Fibroblast of the conjunctiva (primary cell): ENCODE results near the gene SNPH.

ENCODE experiments used
- DNase-seq: peaks from one replicate; pipeline ENCODE4 v3.0.0-alpha.2; 2010; ENCODE audit warnings: low read depth

The SNPH gene

DNA sequence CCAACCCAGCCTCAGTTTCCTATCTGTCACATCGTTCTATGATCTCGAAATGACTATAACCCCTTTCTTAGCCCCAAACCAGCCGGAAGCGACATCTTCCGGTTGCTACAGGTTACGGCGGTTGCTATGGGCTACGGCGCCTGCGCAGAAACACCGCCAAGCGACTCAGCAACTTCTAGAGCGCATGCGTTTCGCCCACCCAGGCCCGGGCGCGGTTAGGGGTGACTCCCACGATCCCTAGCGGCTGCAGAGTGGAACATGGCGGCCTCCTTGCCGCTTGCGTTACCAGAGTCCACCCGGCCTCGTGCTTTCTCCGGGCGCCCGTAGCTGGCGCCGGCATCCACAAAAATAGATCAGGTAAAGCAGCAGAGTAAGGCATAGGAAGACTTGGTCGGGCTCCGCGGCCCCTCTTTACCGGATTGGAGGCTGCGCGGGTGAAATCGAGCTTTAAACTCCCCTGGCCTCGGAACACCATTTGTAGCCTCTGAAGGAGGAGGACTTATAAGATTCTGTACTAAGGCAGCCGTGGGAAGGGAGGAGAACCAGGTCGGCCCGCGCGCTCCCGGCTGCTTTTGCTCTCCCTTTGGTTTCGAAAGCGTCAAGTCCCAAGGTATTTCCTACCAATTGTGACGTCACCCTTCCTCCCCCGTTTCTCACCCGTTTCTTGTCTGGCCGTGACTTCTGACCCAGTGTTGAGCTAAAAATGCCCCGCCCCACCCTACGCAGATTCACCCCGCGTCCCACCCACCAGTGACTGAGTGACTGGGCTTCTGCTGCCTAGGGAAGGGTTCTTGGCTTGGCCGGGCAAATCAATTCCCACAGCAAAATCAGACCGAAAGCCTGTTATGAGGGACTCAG lies 59.3 kb downstream of the SNPH start:
- DNase-seq: peak; percentile 97

DNA sequence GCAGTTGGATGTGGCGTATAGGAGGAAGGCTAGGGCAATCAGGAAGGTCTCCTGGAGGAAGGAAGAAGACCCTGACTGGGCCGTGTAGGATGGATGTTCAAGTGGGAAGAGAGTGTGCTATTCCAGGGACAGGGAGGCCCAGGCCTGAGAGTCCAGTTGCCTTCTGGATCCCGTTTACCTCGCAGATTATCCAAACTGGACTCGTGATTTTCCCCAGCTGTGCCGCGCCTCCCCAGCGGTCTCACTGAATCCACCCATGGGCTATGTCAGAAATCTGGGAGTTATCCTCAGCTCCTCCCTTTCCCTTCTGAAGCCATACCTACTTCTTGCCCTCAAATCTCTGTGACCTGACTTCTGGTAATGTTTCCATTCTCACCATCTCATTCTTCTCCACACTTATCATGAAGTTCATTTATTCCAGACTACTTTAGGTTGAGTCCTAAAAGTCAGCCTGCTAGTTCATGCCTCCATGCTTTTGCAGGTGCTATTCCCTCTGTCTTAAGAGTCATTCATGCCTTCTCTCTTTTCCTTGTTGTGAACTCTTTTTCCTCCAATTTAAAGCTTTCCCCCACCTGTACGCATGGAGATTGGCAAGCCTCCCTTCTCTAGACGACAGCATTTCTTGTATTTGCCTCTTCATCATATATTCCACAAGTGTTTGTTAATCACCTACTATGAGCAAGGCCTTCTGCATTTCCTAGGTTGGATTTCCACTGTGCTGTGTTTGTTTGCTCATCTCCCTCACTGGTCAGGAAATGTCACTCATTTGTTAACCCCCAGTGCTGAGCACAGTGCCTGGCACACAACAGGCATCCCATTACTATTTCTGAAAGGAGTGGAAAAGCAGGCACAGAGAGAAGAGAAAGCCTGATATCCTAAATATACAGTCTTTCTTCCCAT lies 60.2 kb downstream of the SNPH start:
- no peak for DNase-seq

DNA sequence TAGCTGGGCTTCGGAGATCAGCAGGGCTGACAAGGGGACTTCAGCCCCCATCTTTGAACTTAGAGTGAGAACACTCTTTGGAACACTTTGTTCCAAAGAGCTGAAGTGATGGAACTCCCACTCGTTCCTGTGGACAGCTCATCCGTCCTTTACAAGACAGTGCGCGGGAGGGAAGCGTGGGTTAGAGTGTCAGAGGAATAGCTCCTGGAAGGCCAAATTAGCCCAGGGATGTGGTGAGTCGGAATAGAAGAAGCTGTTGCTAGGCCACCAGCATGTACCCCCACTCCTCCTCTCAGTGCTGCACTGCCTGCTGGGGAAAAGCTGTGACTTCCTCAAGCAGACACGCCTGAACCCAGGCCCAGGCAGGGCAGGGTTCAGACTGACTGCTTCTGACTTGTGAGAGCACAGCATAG lies 61.2 kb downstream of the SNPH start:
- DNase-seq: no peak

DNA sequence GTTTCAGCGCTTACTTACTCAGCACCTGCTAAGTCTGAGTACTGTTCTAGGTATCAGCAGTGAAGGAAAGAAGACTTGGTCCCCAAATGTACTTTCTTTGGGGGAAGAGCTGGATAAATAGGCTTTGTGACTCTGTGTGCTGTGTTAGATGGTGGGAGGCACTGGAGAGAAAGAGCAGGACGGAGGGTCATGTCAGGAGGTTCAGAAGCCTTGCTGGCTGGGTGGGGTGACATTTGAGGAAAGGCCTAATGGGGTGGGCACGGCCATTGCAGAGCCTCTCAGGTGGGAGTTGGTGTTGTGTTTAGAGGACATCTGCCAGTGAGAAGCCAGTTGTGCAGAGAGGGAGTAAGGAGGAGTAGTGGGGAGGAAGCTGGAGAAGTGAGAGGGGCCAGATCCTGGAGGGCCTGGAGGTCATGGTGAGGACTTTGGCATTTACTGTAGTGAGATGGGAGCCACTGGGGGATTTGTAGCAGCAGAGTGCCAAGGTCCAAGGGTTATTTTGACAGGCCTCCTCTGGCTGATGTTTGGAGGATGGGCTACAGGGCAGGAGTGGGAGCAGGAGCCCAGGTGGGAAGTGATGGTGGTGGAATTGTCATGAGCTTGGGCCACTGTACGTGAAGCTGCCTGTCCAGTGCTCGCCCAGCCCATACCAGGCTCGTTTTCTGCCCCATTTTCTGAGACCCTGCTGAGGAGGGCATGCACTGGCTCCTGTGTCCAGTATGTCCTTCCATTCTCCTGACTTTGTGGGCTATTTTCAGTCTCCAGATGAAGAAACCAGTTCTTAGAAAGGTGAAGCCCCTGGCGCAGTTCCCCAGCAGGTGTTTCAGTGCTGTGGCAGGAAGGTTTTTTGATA lies 62.0 kb downstream of the SNPH start:
- no peak for DNase-seq

DNA sequence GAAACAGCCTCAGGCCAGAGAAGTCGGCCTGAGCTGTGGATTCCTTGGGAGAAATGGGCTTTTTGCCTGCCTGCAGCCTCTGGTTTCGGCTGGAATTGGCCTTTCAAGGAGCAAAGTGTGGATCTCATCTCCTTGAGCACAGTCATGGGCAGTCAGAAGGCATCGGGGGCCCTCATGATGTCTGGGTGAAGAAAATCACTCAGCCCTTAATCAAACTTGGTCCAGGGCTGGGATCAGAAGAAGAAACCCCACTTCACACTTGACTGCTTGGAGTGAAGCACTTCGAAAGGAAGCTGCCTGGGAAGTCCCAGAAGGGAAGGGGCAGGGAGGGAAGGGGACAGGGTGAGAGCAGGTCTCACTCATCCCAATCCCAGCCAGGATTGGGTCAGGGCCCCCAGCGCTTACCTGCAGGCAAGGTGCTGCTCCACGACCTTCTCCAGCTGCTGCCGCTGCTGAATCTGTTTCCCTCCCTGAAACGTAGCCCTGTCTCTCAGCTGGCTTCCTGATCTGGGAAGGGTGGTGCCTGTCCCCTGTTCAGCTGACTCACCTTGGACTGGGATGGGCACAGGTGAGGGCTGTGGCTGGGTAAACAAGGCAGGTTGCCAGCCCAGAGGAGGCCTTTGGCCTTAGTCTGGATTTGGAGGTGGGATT lies 62.7 kb downstream of the SNPH start, which contains the start of gene SDCBP2:
TSS of gene SDCBP2 (minus strand) at position 460 of the 651 bp plus-strand sequence. CDS start 8,723 bp downstream, outside the sequence.
- DNase-seq: no peak

DNA sequence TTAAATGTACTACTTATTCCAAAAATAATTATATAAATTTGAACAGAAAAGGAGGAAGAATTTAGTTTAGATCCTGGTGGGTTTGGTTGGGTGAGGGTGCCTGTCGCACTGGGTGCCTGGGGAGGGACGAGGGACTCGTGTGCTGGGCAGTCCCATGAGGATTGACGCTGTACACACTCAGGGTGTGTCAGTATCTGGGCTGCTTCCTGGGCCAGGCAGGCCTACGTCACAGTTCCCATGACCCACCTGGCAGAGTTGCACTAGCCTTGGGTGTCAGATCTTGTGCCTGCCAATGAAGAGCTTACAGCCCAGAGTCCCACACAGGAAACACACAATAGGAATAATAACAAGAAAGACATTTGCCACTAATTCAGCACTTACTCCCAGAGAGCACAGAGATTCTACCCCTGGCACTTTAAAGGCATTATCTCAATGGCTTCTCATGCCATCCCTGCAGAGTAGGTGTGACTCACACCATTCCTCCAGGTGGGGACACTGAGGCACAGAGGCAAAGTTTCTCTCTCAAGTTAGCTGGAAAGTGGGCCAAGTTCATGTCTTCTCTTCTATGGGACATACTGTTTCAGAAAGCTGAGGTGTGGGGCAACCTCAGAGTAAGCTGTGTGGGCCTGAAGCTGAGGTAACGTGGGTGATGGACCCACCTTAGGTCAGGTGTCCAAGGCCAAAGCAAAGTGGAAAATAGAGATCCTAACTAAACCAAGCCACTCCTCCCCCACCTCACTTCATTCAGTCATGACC lies 64.2 kb downstream of the SNPH start:
- DNase-seq: no peak

DNA sequence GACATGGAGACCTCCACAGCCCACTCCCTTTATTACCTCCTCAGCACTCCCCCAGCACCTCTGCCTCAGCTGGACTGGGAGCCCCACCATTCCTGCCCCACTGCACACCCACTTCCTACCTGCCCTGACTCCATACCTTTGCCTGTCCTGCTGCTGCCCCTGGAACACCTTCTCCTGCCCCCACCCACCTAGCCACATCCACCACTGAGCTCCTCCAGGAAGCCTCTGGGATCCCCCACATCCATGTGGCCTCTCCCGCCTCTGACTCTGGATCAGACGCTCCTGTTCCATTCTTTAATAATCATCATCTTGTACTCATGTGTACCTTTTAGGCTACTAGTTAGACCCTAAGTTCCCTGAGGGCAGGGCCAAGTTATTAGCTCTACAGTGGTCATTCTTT lies 65.0 kb downstream of the SNPH start:
- DNase-seq: no peak

DNA sequence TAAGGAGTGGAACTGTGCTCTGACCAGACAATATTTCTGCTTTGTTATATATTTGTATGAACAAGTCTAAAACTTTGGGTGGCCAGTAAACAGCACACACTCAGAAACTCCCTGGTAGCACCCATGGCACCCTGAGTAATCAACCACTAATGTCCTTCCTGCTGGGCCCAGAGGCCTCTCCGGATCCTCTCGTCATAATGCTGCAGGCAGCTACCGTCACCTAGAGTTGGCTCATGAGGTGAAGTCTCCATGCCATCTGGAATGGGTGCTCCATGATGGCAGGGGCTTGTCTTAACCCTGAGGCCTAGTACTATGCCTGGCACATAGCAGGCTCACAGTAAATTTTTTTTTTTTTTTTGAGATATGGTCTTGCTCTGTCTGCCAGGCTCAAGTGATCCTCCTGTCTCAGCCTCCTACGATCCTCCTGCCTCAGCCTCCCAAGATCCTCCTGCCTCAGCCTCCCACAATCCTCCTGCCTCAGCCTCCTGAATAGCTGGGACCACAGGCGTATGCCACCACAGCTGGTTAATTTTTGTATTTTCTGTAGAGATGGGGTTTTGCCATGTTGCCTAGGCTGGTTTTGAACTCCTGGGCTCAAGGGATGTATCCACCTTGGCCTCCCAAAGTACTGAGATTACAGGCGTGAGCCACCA lies 65.8 kb downstream of the SNPH start:
- no peak for DNase-seq

DNA sequence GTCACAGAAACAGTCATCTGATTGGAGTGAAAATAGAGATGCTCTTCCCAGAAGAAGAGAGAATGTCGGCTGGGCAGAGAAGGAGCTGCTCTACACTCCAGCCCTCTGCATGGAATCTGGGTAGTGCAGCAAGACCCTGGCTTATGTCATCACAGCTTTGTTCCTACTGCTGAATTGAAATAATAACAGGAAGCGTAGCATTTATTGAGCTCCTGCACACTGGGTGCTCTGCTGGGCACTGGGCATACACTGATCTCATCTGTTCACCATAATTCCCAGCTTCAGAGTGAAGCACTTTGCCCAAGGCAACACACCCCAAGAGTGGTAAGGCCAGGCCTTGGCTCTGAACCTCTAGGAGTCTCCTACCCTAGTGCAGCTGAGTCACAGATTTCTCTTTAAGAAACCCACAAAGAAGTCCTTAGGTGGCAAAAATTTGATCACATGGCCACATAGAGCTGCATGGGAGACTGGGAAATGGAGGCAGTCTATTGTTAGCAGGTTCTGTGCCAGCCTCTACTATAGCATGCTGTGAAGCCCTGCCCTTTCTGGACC lies 66.7 kb downstream of the SNPH start:
- no peak for DNase-seq

DNA sequence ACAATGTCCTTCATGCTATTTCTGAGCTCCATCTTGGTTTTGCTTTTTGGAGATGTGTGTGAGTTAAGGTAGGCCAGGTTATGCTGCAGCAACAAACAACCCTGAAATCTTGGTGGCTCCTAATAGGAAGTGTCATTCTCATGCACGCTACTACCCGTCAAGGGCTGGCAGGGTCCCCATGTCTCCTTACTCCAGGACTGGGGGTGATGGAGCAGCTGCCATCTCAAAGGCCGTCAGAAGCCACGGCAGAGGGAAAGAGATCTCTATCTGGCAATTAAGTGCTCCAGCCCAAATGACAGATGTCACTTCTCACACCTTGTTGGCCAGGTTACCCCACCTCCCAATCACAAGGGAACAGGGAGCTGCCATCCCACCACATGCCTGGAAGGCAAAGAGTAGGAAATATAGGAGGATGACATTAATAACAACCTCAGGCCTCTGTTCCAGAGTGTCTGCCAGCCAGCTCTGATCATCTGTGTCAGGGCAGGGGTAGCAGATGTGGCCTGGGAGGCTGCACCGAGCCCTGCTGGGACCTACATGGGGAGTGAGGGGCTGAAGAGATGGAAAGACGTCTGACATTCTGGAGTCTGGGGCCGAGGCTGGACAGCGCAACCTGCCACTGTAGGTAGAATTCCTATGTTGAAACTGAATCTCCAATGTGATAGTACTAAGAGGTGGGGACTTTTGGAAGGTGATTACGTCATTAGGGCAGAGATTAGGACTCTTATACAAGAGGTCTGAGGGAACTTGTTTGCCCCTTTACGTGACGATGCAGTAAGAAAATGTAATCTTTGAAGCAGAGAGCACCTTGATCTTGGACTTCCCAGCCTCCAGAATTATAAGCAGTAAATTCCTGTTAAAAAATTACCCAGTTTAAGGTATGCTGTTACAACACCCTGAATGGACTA lies 67.6 kb downstream of the SNPH start:
- DNase-seq: no peak

DNA sequence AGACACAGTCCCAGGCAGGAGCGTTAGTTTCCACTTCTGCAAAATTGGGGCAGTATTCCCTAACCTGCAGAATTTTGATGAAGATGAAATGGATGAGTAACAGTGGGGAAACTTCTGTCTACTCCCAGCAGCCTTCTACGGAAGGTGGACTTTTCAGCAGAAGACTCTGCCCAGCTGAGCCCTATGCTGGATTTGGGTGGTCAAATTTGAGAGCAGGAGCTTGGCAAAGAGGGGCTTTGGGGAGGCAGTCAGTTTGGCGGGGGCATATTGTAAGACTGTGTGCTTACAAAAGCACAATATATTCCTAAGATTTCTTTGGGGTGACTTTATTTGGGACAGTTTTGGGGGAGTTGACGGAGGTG lies 68.3 kb downstream of the SNPH start:
- DNase-seq: no peak

DNA sequence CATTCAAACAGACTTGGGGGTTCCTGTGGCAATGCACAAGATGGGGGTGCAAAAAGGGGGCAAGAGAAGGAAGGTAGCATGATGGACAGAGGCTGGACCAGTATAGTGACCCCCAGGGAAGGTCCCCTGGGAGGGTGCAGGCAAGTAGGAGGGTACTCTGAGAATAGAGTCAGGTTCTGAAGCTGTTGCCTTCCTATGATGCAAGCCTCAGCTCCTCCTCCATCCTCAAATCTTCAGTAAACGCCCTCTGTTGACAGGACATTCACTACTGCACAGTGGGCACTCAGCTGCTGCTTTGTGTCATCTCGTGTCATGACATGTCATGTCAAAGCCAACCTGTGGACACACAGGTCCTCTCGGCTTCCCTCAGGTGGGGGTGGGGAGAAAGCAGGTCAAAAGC lies 68.7 kb downstream of the SNPH start:
- no peak for DNase-seq

DNA sequence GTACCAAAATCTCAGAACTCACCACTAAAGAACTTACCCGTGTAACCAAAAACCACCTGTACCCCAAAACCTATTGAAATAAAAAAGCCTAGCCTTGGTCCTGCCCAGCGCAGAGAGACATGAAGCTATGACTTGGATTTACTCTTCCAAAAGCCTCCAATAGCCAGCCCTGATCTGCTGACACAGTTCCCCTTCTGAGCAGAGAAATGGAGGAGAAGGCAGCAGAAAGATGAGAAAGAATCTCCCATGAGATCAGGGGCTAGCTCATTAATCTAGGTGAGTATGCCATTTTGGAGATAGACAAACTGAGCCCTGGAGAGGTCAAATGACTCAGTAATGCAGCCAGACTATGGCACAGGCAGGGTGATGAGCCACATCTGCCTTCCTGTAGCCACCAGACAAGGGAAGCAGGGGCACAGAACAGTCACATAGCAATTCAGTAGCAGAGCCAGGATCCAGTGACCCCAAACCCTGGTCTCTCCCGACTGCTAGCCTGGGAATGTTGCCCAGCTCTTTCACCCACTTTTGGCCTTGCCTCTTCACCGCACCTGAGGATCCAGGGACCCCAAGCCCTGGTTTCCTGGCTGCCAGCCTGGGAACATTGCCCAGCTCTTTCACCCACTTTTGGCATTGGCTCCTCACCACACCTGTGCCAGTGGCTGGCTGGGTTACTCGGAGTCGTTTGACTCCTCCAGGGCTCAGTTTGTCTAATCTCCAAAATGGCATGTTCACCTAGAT lies 70.0 kb downstream of the SNPH start:
- DNase-seq: no peak

DNA sequence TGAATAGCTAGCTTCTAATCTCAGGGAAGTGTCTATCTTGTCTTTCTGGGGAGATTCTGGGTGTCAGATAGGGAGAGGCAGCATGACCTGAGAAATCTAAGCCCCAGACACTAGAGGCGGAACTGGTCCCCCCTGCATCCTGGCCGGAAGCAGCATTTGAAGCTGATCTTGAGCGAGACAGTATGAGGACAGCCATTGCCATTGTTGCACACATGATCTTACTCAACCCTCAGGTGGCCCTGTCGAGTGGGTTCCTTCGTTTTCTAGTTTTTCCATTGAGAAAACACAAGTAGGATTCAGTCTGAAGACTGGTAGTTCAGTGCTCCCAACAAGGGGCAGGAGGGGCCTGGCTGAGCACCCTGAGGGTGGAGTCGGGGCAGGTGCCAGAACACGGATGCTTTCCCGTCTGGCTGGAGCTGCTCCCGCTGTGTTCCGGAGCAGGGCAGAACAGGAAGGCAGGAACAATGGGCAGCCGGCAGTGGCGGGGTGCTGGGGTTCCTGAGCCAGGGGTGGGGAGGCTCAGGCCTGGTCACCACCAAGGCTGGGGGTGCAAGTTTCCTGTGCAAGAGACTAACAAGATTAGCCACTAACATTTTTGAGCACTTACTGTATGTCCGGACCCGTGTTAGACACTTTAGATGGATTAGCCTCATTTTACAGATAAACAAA lies 70.7 kb downstream of the SNPH start:
- no peak for DNase-seq

DNA sequence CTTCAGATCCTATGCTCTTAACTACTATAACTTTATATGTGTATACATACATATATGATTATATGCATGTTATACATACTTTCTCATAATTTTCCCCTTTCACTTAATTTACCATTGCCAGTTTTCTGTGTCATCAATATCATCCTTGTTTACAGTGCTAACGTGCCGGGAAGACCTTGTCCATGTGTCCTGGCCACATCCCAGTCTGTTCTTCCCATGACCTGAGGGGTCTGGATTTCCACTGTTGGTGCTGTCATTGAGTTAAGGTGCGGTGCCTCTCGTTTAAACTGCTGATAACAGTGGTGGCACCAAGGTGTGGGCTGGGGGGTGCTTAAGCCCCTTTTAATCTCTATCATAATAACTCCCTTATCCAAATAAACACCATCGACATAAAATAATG lies 71.3 kb downstream of the SNPH start:
- DNase-seq: no peak

DNA sequence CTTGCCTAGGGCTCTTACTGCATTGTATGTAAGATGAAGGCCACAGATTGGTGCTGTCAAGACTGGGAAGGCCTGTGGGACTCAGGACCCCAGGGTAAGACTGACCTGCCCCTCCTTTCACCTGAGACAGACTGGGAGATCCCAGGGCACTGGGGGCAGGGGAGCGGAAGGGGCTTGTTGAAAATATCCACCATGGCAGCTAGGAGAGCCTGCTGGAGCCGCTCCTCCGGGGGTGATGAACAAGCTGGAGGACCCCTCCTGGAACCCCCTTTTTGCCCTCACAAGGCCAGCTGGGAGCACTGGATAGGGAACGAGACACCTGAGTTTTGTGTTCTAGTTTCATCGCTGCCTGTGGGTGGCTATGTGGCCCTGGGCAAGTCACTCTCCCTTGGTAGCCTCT lies 72.0 kb downstream of the SNPH start:
- no peak for DNase-seq

DNA sequence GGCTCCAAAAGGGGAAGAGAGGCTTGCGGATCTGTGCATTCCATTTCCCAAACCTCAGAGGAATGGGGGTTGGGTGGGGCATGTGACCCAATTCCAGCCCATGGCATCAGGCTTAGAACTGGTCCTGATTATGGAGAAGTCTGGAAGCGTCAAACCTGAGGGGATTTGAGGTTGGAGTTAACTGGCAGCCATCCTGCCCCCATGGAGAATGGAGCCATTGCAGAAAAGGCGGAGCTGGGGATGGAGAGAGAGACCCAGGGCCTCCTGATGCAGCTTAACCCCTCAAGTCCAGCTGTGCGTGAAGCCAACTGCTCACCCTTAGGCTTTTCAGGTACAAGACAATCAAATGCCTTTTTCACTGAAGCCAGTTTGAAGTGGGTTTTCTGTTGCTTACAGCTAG lies 72.7 kb downstream of the SNPH start:
- no peak for DNase-seq
